Vagina (tissue), 2 donors: ENCODE measurements around the gene SNX9.

Source experiments
- POLR2AphosphoS5 ChIP-seq, 2 donors: sonication (generic); formaldehyde crosslinking; IDR thresholded peaks; one replicate each; pipeline ENCODE4 v1.9.0; 2017; ENCODE audit warnings: antibody characterized with exemption in 2 of 2, mild to moderate bottlenecking in 2 of 2, low read depth in 1 of 2; ENCODE audit not compliant: insufficient read depth in 1 of 2
- TF ChIP-seq, protein P1 (sequence below), 3 experiments: fragments of 450-650 bp in 2 of 3; fragments of 200-600 bp in 1 of 3; sonication (generic) in 1 of 3; IDR thresholded peaks; one replicate each; pipeline ENCODE4 v1.5.1; 2017 to 2019; ENCODE audit warnings: antibody characterized with exemption in 3 of 3, mild to moderate bottlenecking in 2 of 3, moderate library complexity in 2 of 3

DNA sequence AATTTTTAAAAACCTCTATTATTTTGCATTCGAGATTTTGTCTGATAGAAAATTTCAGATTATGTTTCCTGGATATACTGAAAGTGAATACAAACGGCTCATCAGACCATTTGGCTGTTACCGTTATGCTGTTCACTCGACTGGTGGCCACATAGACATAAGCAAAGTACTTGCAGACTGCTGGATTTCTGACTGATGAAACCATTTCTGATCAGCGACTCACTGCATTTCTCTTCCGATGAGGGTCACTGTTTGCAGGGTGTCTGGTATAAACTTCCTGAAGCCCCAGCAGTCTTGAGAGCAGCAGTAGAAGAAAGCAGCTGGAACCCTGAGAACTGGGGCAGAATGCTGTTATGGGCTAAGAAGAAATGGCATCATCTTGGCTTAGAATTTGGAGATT lies 17.7 kb downstream of the SNX9 start:
- TF ChIP-seq, protein P1, sequence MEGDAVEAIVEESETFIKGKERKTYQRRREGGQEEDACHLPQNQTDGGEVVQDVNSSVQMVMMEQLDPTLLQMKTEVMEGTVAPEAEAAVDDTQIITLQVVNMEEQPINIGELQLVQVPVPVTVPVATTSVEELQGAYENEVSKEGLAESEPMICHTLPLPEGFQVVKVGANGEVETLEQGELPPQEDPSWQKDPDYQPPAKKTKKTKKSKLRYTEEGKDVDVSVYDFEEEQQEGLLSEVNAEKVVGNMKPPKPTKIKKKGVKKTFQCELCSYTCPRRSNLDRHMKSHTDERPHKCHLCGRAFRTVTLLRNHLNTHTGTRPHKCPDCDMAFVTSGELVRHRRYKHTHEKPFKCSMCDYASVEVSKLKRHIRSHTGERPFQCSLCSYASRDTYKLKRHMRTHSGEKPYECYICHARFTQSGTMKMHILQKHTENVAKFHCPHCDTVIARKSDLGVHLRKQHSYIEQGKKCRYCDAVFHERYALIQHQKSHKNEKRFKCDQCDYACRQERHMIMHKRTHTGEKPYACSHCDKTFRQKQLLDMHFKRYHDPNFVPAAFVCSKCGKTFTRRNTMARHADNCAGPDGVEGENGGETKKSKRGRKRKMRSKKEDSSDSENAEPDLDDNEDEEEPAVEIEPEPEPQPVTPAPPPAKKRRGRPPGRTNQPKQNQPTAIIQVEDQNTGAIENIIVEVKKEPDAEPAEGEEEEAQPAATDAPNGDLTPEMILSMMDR (IDR thresholded peaks at IDR 0.05): no peak
- TF ChIP-seq POLR2AphosphoS5 (IDR thresholded peaks at IDR 0.05; ENCODE audit: insufficient read depth in 1 of 2, low read depth in 1 of 2): no peak
